A673 (cell line): ENCODE measurements around the gene KLLN.

Experiments
- CTCF ChIP-seq: fragments of 300-800, 200-600 bp; sonication (generic); conservative IDR thresholded peaks from 2 replicates; pipeline ENCODE4 v1.5.1; 2017; ENCODE audit warnings: low read depth, mild to moderate bottlenecking, antibody characterized with exemption, low read length, moderate library complexity, mixed read lengths
- EZH2 ChIP-seq: fragments of 200-600 bp; sonication (generic); IDR thresholded peaks from 2 replicates; pipeline ENCODE4 v1.6.1; 2017; ENCODE audit warnings: borderline replicate concordance, low read depth, mild to moderate bottlenecking, mixed read lengths, antibody characterized with exemption, low read length; ENCODE audit not compliant: poor library complexity, severe bottlenecking

GRCh38 chr10:87860816-87861403 lies 2.4 kb downstream of the KLLN start:
- TF ChIP-seq CTCF (no peak), EZH2 (no peak)
